Measurements from ENCODE around the gene SERPINB8. TPM values are rescaled to one million over a fixed set of nuclear protein-coding genes. Genes with fewer than 3 reads are reported as not detected.

The SERPINB8 gene
- total RNA-seq, 1 donor from 2014 or later = 1.1 TPM

DNA sequence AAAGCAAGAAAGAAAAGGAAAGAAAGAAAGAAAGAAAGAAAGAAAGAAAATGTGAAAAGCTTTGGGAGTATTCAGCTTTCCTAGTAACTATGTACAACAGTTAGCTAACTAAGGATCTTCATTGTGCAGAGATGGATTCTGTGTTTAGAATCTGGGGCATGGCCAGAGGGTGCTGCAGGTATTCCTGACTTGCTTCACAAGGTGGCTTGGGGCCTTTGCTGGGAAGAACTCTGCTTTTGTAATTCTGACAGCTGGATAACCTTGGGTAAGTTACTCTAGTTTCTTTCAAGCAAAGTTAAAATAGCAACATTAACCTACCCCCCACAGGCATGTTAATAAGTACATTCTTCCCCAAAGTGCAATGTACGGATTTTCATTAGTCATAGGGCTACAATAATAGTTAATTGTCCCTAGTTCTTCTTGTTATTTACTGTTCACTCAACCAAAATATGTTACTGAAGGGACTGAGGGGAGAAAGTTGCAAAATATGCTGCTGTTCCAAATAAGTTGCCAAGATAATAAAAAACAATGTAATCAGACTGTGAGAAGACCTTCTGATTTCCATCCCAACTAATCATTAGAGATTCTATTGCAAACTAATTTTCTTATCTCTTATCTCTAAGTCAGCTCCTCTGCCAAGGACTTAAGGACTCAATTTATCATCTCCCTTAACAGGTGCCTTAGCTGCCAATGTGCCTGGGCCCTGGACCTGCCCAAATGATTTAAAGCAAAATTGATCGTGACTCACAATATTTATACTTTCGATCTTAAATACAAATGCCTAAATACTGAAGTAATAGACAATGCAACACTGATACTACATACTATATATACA lies 50.3 kb downstream of the SERPINB8 start:
- no peak for DNase-seq

DNA sequence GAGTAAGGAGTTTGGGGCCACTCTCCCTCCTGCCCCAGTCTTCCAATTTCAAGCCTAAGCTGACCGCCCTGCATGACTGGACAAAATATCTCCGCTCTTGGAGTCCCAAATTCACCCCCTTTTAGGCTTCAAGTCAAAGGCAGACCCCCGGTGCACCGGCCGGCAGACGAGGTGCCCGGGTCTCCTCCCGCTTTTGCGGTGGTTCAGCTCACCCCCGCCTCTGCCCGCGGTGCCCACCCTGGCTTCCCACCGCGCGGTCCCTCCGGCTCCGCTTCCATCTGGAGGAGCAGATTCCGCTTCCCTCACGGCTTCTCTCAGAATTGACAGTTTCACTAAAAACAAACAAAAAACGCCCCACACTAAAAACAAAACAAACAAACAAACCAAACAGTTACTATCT lies 56.5 kb downstream of the SERPINB8 start:
- DNase-seq = no peak

DNA sequence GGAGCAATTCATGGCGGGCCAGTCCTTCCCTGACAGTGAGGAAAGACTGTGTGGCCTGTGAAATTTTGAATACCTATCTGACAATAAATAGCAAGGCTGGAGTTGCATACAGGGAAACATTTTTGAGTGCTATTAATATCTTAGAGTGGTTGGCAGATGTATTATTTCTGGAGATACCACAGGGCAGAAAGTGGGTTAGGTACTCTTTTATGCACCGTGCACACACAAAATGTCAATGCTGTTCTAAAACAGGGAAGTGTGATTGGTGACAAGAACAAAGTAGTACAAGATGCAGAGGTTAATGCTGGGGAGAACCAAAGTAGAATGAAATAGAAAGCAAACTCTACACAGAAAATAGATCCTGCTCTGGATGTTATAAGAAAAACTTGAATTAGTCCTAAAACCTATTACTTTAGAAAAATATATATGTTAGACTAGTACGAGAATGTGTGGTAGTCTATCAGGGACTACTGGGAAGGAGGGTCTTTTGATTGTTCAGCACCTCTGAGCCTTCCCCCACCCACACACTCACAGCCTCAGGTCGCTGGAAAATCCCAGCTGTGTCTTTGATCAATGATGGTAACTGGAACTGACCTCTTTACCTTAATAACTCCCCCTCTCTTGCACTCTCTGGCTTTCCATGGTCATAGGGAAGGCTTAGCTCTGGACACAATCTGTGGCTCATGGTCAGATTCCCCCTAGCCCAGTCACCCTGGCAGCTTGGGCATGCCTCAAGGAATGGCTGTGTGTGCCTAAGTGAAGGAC lies 58.2 kb downstream of the SERPINB8 start:
- no peak for DNase-seq

DNA sequence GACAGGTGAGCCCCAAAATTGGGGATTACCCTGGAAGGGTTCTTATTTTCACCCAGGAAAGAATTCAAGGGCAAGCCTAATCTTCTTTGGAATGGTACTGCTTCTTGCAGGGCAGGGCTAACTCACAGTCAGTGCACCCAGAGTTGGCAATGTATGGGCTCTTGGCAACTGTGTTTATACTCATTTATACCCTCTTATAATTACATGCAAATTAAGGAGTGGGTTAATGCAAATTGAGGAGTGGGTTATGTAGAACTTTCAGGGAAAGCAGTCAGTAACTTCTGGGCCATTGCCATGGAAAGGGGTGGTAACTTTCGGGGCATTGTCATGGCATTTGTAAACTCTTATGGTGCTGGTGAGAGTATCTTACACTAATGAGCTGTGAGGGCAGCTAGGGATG lies 59.2 kb downstream of the SERPINB8 start:
- DNase-seq = no peak

DNA sequence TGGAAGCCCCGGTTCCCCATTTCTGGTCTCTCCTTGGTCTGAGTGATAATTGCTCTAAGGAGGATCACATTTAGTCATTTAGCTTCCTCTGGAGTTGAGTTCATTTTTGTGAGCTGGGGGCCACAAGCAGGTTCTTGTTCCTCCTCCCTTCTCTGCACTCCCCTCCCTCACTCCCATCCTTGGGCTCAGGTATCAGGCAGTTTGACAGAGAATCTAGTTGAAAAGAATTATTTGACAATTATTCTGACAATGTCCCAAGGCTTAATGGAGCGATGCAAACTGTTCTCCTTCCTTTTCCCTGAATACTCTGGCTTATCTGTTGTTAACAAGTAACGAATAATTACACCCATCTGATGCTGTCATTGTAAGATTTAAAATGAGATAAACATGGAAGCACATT lies 61.5 kb downstream of the SERPINB8 start:
- DNase-seq = no peak

DNA sequence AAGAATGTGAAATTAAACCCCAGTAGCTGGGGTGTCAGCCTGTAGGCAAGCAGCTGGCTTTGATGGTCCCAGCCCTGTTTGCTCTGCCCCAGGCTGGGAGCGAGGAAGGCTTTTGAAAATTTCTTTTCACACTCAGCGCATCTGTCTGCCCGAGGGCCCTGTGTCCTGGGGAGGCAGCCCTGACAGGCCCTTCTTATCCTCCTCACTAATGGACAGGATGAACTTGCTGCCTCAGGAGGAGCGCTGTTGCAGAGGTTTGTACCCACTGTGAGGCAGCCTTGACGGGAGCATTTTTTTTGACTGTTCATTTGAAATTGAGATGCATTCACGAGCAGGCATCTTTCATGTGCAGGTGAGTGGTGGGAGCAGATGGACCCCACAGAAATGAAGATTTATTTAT lies 62.4 kb downstream of the SERPINB8 start:
- no peak for DNase-seq

DNA sequence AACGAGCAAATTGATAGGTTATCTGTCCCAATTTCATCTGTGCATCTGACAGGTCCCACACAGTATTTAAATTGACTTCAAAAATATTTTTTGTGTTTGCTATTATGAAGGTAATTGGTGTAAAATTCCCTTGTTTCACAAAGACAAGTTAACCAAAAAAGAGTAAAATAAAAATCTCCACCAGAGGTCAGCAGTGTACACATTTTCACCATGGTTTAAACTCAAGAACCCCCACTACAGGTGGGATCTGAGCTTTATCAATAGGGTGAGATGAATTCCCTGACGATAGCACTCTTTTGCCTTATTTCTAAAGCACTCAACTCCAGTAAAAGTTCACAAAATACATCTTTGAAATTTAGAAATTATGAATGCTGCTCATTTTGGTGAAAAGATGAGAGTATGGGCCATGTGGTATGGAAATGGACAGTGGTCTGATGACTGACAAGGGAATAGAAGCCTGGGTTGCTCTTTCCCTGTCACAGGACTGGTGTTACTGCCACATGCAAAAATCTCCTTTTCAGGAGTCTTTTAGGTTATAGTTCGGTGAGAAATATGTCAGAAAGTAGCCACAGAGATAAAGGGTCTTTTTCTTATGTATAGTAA lies 68.0 kb downstream of the SERPINB8 start:
- DNase-seq = no peak

Other genes with a start within 250 kb of the SERPINB8 start
- gene SERPINB7, start 194.7 kb upstream of the SERPINB8 start, total RNA-seq = not detected
- gene SERPINB2, start 82.4 kb upstream of the SERPINB8 start, total RNA-seq = 0.62 TPM
- gene SERPINB10, start 62.1 kb upstream of the SERPINB8 start, total RNA-seq = not detected
- gene HMSD, start 20.8 kb upstream of the SERPINB8 start, total RNA-seq = 0.16 TPM
- gene LINC00305, start 179.0 kb downstream of the SERPINB8 start, total RNA-seq = not detected